B cell (primary cell): ENCODE results near the gene MST1. TPM values are rescaled to one million over a fixed set of nuclear protein-coding genes. Genes with fewer than 3 reads are reported as not detected.

Experiments used
- ATAC-seq: fragments of 200-7000 bp; cut with Tn5 transposase; one replicate; pipeline ENCODE4 v1.10.0; 2021; ENCODE audit warnings: low read depth, mild to moderate bottlenecking, moderate number of reproducible peaks, moderate library complexity
- CTCF ChIA-PET: fragments of 350-600 bp; sonication (Branson Sonifier 250); formaldehyde crosslinking; loops from one replicate; lab custom pipeline; 2021; ENCODE audit warnings: antibody characterized with exemption, inconsistent platforms; lab: Charles Lee
- POLR2A ChIA-PET: fragments of 350-600 bp; sonication (Branson Sonifier 250); formaldehyde crosslinking; loops from one replicate; lab custom pipeline; 2021; ENCODE audit warnings: antibody characterized with exemption; lab: Charles Lee
- DNase-seq: peaks from one replicate; pipeline ENCODE4 v3.0.0; 2013
- H2AFZ ChIP-seq: 2 replicates; pipeline ENCODE4 v1.6.1; 2012; ENCODE audit warnings: mild to moderate bottlenecking, low read depth, low read length; ENCODE audit not compliant: insufficient read depth, poor library complexity, severe bottlenecking
- H3K27ac ChIP-seq, 2 donors: 1 replicate in 1 of 2; 2 replicates in 1 of 2; pipeline ENCODE4 v1.5.1; 2012 to 2013; ENCODE audit warnings: low read length in 2 of 2, mild to moderate bottlenecking in 2 of 2, moderate library complexity in 1 of 2
- H3K27me3 ChIP-seq, 4 experiments: fragments of 200-600 bp in 1 of 4; sonication (generic) in 1 of 4; replicated peaks in 1 of 4; 1 replicate in 2 of 4; 2 replicates in 2 of 4; pipeline versions ENCODE4 v1.6.1 to v1.7.0; 2013 to 2016; ENCODE audit warnings: low read length in 3 of 4, mild to moderate bottlenecking in 2 of 4, mixed read lengths in 1 of 4, moderate library complexity in 1 of 4; ENCODE audit not compliant: insufficient read depth in 4 of 4, control insufficient read depth in 3 of 4; ENCODE audit errors: control extremely low read depth in 1 of 4
- H3K36me3 ChIP-seq, 2 experiments: replicated peaks in 1 of 2; 1 replicate in 1 of 2; 2 replicates in 1 of 2; pipeline versions ENCODE4 v1.6.1 to v1.7.1; 2013; ENCODE audit warnings: low read length in 1 of 2; ENCODE audit not compliant: insufficient read depth in 2 of 2, control insufficient read depth in 1 of 2; ENCODE audit errors: control extremely low read depth in 1 of 2, extremely low read depth in 1 of 2
- H3K4me1 ChIP-seq, 2 donors: fragments of 200-600 bp in 1 of 2; sonication (generic) in 1 of 2; 1 replicate in 1 of 2; 2 replicates in 1 of 2; pipeline versions ENCODE4 v1.5.1 to v1.6.1; 2013 to 2017; ENCODE audit warnings: low read length in 2 of 2; ENCODE audit not compliant: control insufficient read depth in 2 of 2, insufficient read depth in 2 of 2
- H3K4me2 ChIP-seq: replicated peaks from 2 replicates; pipeline ENCODE3; 2012; ENCODE audit warnings: mild to moderate bottlenecking, low read depth, low read length; ENCODE audit not compliant: poor library complexity, severe bottlenecking
- H3K4me3 ChIP-seq, 5 experiments: fragments of 200-600 bp in 1 of 5; sonication (generic) in 1 of 5; 1 replicate in 3 of 5; 2 replicates in 2 of 5; pipeline versions ENCODE4 v1.5.1 to v1.7.0; 2011 to 2016; ENCODE audit warnings: low read length in 4 of 5, mild to moderate bottlenecking in 4 of 5, low read depth in 2 of 5, control low read depth in 1 of 5, moderate library complexity in 1 of 5; ENCODE audit not compliant: insufficient read depth in 1 of 5; ENCODE audit errors: control extremely low read depth in 1 of 5, extremely low read depth in 1 of 5
- H3K79me2 ChIP-seq: fragments of 200-600 bp; sonication (generic); one replicate; pipeline ENCODE4 v1.6.0; 2016; ENCODE audit warnings: low read length; ENCODE audit not compliant: control insufficient read depth, insufficient read depth
- H3K9ac ChIP-seq: fragments of 200-600 bp; sonication (generic); 2 replicates; pipeline ENCODE4 v1.6.1; 2017; ENCODE audit warnings: mild to moderate bottlenecking, low read length, moderate library complexity
- H3K9me3 ChIP-seq, 3 donors: one replicate each; pipeline versions ENCODE4 v1.6.1 to v1.7.1; 2013; ENCODE audit warnings: low read length in 2 of 3; ENCODE audit not compliant: control insufficient read depth in 2 of 3, insufficient read depth in 1 of 3; ENCODE audit errors: control extremely low read depth in 1 of 3
- H4K20me1 ChIP-seq: 2 replicates; pipeline ENCODE4 v1.6.0; 2012; ENCODE audit warnings: mild to moderate bottlenecking, low read length; ENCODE audit not compliant: insufficient read depth, control insufficient read depth, poor library complexity, severe bottlenecking
- H3K27ac Mint-ChIP-seq: one replicate; pipeline ENCODE4 v1.8.0; 2021; ENCODE audit warnings: mixed read lengths
- H3K27me3 Mint-ChIP-seq: one replicate; pipeline ENCODE4 v1.8.0; 2021; ENCODE audit warnings: mixed read lengths
- H3K4me1 Mint-ChIP-seq: one replicate; pipeline ENCODE4 v1.8.0; 2021; ENCODE audit warnings: mixed read lengths
- H3K4me3 Mint-ChIP-seq: one replicate; pipeline ENCODE4 v1.8.0; 2021; ENCODE audit warnings: mixed read lengths
- H3K9me3 Mint-ChIP-seq: one replicate; pipeline ENCODE4 v1.8.0; 2022; ENCODE audit warnings: mixed read lengths; ENCODE audit not compliant: insufficient read depth
- CTCF ChIP-seq: fragments of 200-600 bp; IDR thresholded peaks from one replicate; pipeline ENCODE4 v1.8.0; 2022; ENCODE audit warnings: antibody characterized with exemption, mild to moderate bottlenecking
- EZH2 ChIP-seq: IDR thresholded peaks from 2 replicates; pipeline ENCODE4 v1.6.1; 2012; ENCODE audit warnings: borderline replicate concordance, low read depth, mild to moderate bottlenecking, moderate library complexity, low read length; ENCODE audit not compliant: insufficient read depth, poor library complexity, severe bottlenecking
- WGBS: methylation state at CpG from one replicate; pipeline ENCODE4 v1.1.5; 2013; ENCODE audit warnings: missing lambda C conversion rate; ENCODE audit not compliant: insufficient coverage; 5-methylcytosine and 5-hydroxymethylcytosine counted together
- intact Hi-C: fragments of 100-400 bp; cut with micrococcal nuclease; formaldehyde crosslinking; loops from one replicate; pipeline ENCODE4 v1.10.0; 2022
- polyA plus RNA-seq: library from polyadenylated mRNA; depleted of rRNA; stranded (reverse); fragments of >200 nt; gene quantifications from 2 replicates; pipeline ENCODE4 v1.2.3, GENCODE V29; 2012
- total RNA-seq, 2 donors: library from RNA; stranded (reverse); fragments of 120-200 nt in 1 of 2; gene quantifications; 1 replicate in 1 of 2; 2 replicates in 1 of 2; pipeline versions ENCODE4 v1.2.3 to v1.2.4, GENCODE V29; 2013 to 2022

The MST1 gene
- total and polyA plus RNA-seq, 2 donors (not counting 1 experiment from before 2014, with no cell fraction given), result 14.5 to 26.4 TPM

DNA sequence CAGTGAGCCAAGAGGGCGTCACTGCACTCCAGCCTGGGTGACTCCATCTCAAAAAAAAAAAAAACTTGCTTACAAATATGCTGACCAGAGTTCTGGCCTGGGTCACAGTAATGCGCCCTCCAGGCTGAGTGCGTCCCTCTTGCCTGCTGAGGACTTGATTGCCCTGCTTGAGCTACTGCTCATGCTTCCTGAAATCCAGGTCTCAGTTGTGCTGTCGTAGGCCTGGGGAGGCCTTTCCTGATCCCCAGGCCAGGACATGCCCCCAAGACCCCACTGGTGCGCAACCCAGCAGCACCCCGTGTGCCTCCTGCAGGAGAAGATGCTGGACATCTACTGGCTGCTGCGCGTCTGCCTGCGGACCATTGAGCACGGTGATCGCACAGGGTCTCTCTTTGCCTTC lies 22.9 kb upstream of the MST1 start:
- Histone ChIP-seq H3K9me3 (no peaks in the 10 kb centered on the region), H3K4me1 (peaks cover 0 to 8% of the 10 kb centered on the region in 2 donors), H3K9ac (no peak overlapping the region), H3K4me2 (no peak overlapping the region), H3K36me3 (peaks cover 0 to 5% of the 10 kb centered on the region in 2 experiments), H3K79me2 (no peaks in the 10 kb centered on the region), H3K4me3 (no peak overlapping the region), H2AFZ (no peak overlapping the region), H3K27ac (no peak overlapping the region), H4K20me1 (no peaks in the 10 kb centered on the region), H3K27me3 (no peaks in the 10 kb centered on the region)
- ChIA-PET POLR2A (no interaction called here), CTCF (no interaction called here)
- ATAC-seq (no peak), DNase-seq (peak; percentile 15)
- no peak overlapping the region for H3K4me3 Mint-ChIP-seq
- TF ChIP-seq CTCF (no peak), EZH2 (no peak)
- WGBS, result 98% methylated on average over 10 of the region's 11 CpGs
- H3K27ac Mint-ChIP-seq, result no peak overlapping the region
- intact Hi-C loops, result no loop called here
- H3K4me1 Mint-ChIP-seq, result peaks cover 3% of the 10 kb centered on the region
- no peaks in the 10 kb centered on the region for H3K9me3 Mint-ChIP-seq
- no peaks in the 10 kb centered on the region for H3K27me3 Mint-ChIP-seq

- Histone ChIP-seq H3K9ac (no peak overlapping the region), H3K36me3 (peaks cover 0 to 8% of the 10 kb centered on the region in 2 experiments), H3K4me1 (peaks cover 0 to 8% of the 10 kb centered on the region in 2 donors), H3K9me3 (no peaks in the 10 kb centered on the region), H3K27me3 (no peaks in the 10 kb centered on the region), H2AFZ (no peak overlapping the region), H3K27ac (no peak overlapping the region), H3K4me3 (no peak overlapping the region), H4K20me1 (no peaks in the 10 kb centered on the region), H3K4me2 (no peak overlapping the region), H3K79me2 (no peaks in the 10 kb centered on the region)
- 35% methylated on average over 5 of the region's 5 CpGs for WGBS
- POLR2A ChIA-PET, result interaction anchor here (0.6 kb wide), 1 partner anchor 524 kb away, joined by 3 read pairs; the partner anchor contains the start of gene GNAI2
- Mint-ChIP-seq H3K4me3 (no peak overlapping the region), H3K27me3 (no peaks in the 10 kb centered on the region), H3K9me3 (no peaks in the 10 kb centered on the region), H3K4me1 (peaks cover 3% of the 10 kb centered on the region), H3K27ac (no peak overlapping the region)
- intact Hi-C loops, result no loop called here
- DNase-seq (no peak), ATAC-seq (no peak)
- CTCF ChIA-PET, result interaction anchor here (1.3 kb wide), 1 partner anchor 94 kb away, joined by 3 read pairs; no protein-coding TSS in a partner anchor
- TF ChIP-seq CTCF (no peak), EZH2 (no peak)
Observed at GRCh38 chr3:49711489-49711888, 22.2 kb upstream of the MST1 start.
